NT2/D1 (cell line): ENCODE results near the gene FRMD4A.

Source experiments
- SUZ12 ChIP-seq: IDR thresholded peaks from 2 replicates; pipeline ENCODE4 v1.6.1; 2011; ENCODE audit not compliant: insufficient read length, insufficient read depth; ENCODE audit errors: extremely low read depth
- YY1 ChIP-seq: IDR thresholded peaks from 2 replicates; pipeline ENCODE4 v1.6.1; 2011; ENCODE audit not compliant: insufficient read length, insufficient read depth
- ZNF274 ChIP-seq: IDR thresholded peaks from 2 replicates; pipeline ENCODE4 v1.6.1; 2011; ENCODE audit warnings: mild to moderate bottlenecking, low read depth, low read length

- TF ChIP-seq SUZ12 = no peak
- TF ChIP-seq YY1 = no peak
- TF ChIP-seq ZNF274 = no peak
Measured at GRCh38 chr10:14086596-14086995, 244.1 kb downstream of the FRMD4A start.
